HG03103 (cell line): ENCODE measurements around the gene AUTS2.

ENCODE experiments used
- ATAC-seq: cut with Tn5 transposase; IDR thresholded peaks from one replicate; pipeline ENCODE4 v1.9.1; 2021; ENCODE audit warnings: low read depth; ENCODE audit not compliant: unreplicated experiment

The AUTS2 gene

GRCh38 chr7:69837387-69838068 is 239.3 kb downstream of the AUTS2 start:
- ATAC-seq, result no peak

GRCh38 chr7:69839782-69840181 is 241.5 kb downstream of the AUTS2 start:
- no peak for ATAC-seq

GRCh38 chr7:69840248-69840647 is 242.0 kb downstream of the AUTS2 start:
- no peak for ATAC-seq

- peak; percentile 63 for ATAC-seq
Measured at GRCh38 chr7:69843653-69844052, 245.4 kb downstream of the AUTS2 start.

- no peak for ATAC-seq
Measured at GRCh38 chr7:69844264-69844868, 246.1 kb downstream of the AUTS2 start.

GRCh38 chr7:69845721-69846495 is 247.6 kb downstream of the AUTS2 start:
- ATAC-seq, result no peak

GRCh38 chr7:69847921-69848612 is 249.8 kb downstream of the AUTS2 start:
- ATAC-seq, result no peak

GRCh38 chr7:69849268-69849667 is 251.0 kb downstream of the AUTS2 start:
- no peak for ATAC-seq

- no peak for ATAC-seq
Measured at GRCh38 chr7:69857014-69857413, 258.7 kb downstream of the AUTS2 start.

GRCh38 chr7:69858471-69858870 is 260.2 kb downstream of the AUTS2 start:
- no peak for ATAC-seq

- no peak for ATAC-seq
Measured at GRCh38 chr7:69859342-69859741, 261.1 kb downstream of the AUTS2 start.

GRCh38 chr7:69860486-69860885 is 262.2 kb downstream of the AUTS2 start:
- ATAC-seq, result no peak

GRCh38 chr7:69860941-69861622 is 262.8 kb downstream of the AUTS2 start:
- ATAC-seq, result no peak

- ATAC-seq, result no peak
Measured at GRCh38 chr7:69862413-69863064, 264.3 kb downstream of the AUTS2 start.

GRCh38 chr7:69864274-69864673 is 266.0 kb downstream of the AUTS2 start:
- ATAC-seq, result no peak

GRCh38 chr7:69864822-69865221 is 266.5 kb downstream of the AUTS2 start:
- ATAC-seq, result peak; percentile 64

GRCh38 chr7:69868921-69869320 is 270.6 kb downstream of the AUTS2 start:
- ATAC-seq, result no peak

GRCh38 chr7:69871213-69871885 is 273.1 kb downstream of the AUTS2 start:
- ATAC-seq, result no peak

- no peak for ATAC-seq
Measured at GRCh38 chr7:69871886-69872569, 273.8 kb downstream of the AUTS2 start.
